Endodermal cell (in vitro differentiated cells): ENCODE measurements around the gene DOK6. TPM values are rescaled to one million over a fixed set of nuclear protein-coding genes. Genes with fewer than 3 reads are reported as not detected.

Experiments
- DNase-seq: peaks from one replicate; pipeline ENCODE4 v3.0.0-alpha.2; 2017
- H3K27ac ChIP-seq: 2 replicates; pipeline ENCODE4 v1.5.1; 2013; ENCODE audit warnings: mild to moderate bottlenecking, low read depth, low read length, moderate library complexity
- H3K27me3 ChIP-seq: 2 replicates; pipeline ENCODE4 v1.6.1; 2013; ENCODE audit warnings: mild to moderate bottlenecking, low read length, moderate library complexity; ENCODE audit not compliant: insufficient read depth, control insufficient read depth, poor library complexity, severe bottlenecking
- H3K36me3 ChIP-seq: 2 replicates; pipeline ENCODE4 v1.7.0; 2013; ENCODE audit warnings: mild to moderate bottlenecking, low read length, moderate library complexity; ENCODE audit not compliant: control insufficient read depth, insufficient read depth
- H3K4me1 ChIP-seq: one replicate; pipeline ENCODE4 v1.7.0; 2013; ENCODE audit warnings: low read length; ENCODE audit not compliant: control insufficient read depth, insufficient read depth
- H3K4me3 ChIP-seq: 2 replicates; pipeline ENCODE4 v1.5.1; 2013; ENCODE audit warnings: mild to moderate bottlenecking, low read length, moderate library complexity
- H3K9ac ChIP-seq: 2 replicates; pipeline ENCODE4 v1.6.1; 2013; ENCODE audit warnings: mild to moderate bottlenecking, low read length, moderate library complexity; ENCODE audit not compliant: poor library complexity, severe bottlenecking; ENCODE audit errors: extremely low read depth
- H3K9me3 ChIP-seq: 2 replicates; pipeline ENCODE4 v1.6.1; 2013; ENCODE audit warnings: mild to moderate bottlenecking, low read length, moderate library complexity; ENCODE audit not compliant: control insufficient read depth
- H3K27ac Mint-ChIP-seq: 2 replicates; pipeline ENCODE4 v1.8.0; 2020; ENCODE audit warnings: mixed read lengths
- H3K27me3 Mint-ChIP-seq: 2 replicates; pipeline ENCODE4 v1.8.0; 2021; ENCODE audit warnings: mild to moderate bottlenecking, mixed read lengths; ENCODE audit not compliant: insufficient read depth
- H3K36me3 Mint-ChIP-seq: 2 replicates; pipeline ENCODE4 v1.8.0; 2020; ENCODE audit warnings: low read depth, mixed read lengths
- H3K4me1 Mint-ChIP-seq: 2 replicates; pipeline ENCODE4 v1.8.0; 2020; ENCODE audit warnings: mixed read lengths
- H3K4me3 Mint-ChIP-seq: 2 replicates; pipeline ENCODE4 v1.8.0; 2020; ENCODE audit warnings: mild to moderate bottlenecking, moderate library complexity, mixed read lengths
- H3K9me3 Mint-ChIP-seq: 2 replicates; pipeline ENCODE4 v1.8.0; 2020; ENCODE audit warnings: mild to moderate bottlenecking, mixed read lengths
- WGBS, 2 experiments: methylation state at CpG; one replicate each; pipeline versions ENCODE4 v1.1.5 to v1.1.7; 2013; ENCODE audit warnings: missing lambda C conversion rate in 2 of 2, mixed read lengths in 1 of 2; ENCODE audit not compliant: insufficient coverage in 1 of 2, insufficient read length in 1 of 2; 5-methylcytosine and 5-hydroxymethylcytosine counted together
- total RNA-seq, 2 donors: library from RNA; stranded (reverse); fragmentation: NEBNext Ultra II Directional in 1 of 2; extraction: Animal tissue kit (Norgen Biotek cat#: 25700) in 1 of 2; gene quantifications; 2 replicates in 1 of 2; 3 replicates in 1 of 2; pipeline ENCODE4 v1.2.1, GENCODE V29; 2021
- TF ChIP-seq, protein P1 (sequence below): fragments of 200-600 bp; sonication (generic); conservative IDR thresholded peaks from 2 replicates; pipeline ENCODE4 v1.5.0; 2021; ENCODE audit warnings: antibody characterized with exemption, mild to moderate bottlenecking

Gene DOK6
- total RNA-seq, 2 donors from 2014 or later: 5.7 to 5.9 TPM

DNA sequence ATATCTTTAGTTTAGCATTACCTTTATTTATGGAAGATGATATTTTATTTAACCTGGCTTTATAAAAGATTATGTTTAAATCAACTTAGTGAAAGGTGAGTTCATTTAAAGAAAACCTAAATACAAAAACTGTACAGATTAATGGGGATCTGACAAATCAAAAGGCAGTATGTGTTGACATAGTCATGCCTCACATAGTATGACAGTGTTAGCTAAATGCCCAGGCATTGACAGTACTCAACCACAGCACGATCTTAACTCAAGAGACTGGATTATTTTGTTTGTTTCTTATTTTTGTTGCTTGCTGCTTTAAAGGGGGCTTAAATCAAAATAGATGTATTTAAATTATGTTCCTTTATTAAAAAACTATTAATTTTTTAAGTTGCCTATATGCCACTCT is 7.8 kb downstream of the DOK6 start:
- no peak overlapping the region for H3K27ac Mint-ChIP-seq
- Histone ChIP-seq H3K9me3 (no peaks in the 10 kb centered on the region), H3K27me3 (peaks cover 17% of the 10 kb centered on the region), H3K4me3 (no peak overlapping the region), H3K9ac (no peak overlapping the region), H3K27ac (no peak overlapping the region), H3K4me1 (no peaks in the 10 kb centered on the region), H3K36me3 (no peaks in the 10 kb centered on the region)
- no peaks in the 10 kb centered on the region for H3K36me3 Mint-ChIP-seq
- no peaks in the 10 kb centered on the region for H3K9me3 Mint-ChIP-seq
- H3K4me1 Mint-ChIP-seq: peaks cover 3% of the 10 kb centered on the region
- WGBS, 2 experiments: 78% methylated on average over 1 of the region's 1 CpG; no CpG with 5 or more reads in 1 of the 2 experiments
- no peak overlapping the region for H3K4me3 Mint-ChIP-seq
- TF ChIP-seq, protein P1, sequence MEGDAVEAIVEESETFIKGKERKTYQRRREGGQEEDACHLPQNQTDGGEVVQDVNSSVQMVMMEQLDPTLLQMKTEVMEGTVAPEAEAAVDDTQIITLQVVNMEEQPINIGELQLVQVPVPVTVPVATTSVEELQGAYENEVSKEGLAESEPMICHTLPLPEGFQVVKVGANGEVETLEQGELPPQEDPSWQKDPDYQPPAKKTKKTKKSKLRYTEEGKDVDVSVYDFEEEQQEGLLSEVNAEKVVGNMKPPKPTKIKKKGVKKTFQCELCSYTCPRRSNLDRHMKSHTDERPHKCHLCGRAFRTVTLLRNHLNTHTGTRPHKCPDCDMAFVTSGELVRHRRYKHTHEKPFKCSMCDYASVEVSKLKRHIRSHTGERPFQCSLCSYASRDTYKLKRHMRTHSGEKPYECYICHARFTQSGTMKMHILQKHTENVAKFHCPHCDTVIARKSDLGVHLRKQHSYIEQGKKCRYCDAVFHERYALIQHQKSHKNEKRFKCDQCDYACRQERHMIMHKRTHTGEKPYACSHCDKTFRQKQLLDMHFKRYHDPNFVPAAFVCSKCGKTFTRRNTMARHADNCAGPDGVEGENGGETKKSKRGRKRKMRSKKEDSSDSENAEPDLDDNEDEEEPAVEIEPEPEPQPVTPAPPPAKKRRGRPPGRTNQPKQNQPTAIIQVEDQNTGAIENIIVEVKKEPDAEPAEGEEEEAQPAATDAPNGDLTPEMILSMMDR: no peak
- H3K27me3 Mint-ChIP-seq: peaks cover 21% of the 10 kb centered on the region
- no peak for DNase-seq

DNA sequence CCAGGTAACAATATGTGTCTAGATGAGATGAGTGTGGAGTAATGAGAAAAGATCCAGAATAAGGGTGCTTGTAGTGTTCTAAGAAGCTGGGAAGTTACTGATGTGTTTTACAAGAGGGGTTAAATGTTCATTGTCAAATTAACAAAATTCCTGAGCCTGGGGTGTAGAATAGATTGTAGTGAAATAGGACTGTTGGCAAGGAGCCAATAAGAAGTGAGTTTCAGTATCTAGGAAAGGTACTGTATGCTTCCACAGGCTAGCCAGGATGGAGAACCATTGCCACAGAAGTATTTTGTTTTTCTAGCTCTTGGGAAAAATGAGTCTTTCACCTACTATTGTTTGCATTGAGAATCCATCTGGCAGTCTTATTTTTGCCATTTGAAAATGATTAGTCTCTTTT is 10.5 kb downstream of the DOK6 start:
- H3K9ac ChIP-seq: no peak overlapping the region
- H3K27me3 Mint-ChIP-seq: peaks cover 4% of the 10 kb centered on the region
- no peak overlapping the region for H3K4me3 ChIP-seq

DNA sequence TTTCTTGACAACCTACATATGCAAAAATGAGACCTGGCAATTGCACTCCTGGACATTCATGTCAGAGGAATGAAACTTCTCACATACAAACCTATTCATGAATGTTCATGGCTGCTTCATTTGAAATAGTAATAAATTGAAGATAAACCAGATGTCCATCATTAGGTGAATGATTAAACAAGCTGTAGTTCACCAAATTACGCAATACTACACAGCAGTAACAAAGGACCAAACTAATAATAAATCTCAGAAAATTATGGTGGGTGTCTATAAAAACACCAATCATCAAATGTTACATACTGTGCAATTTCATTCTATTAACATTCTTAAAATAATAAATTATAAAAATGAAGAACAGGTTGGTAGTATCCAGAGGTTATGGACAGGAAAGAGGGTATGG is 13.5 kb downstream of the DOK6 start:
- DNase-seq: no peak
- no peak overlapping the region for H3K4me3 ChIP-seq
- no peaks in the 10 kb centered on the region for H3K36me3 ChIP-seq
- H3K9me3 Mint-ChIP-seq: no peaks in the 10 kb centered on the region
- 100% methylated on average over 1 of the region's 1 CpG; no CpG with 5 or more reads in 1 of the 2 experiments for WGBS, 2 experiments
- peaks cover 2% of the 10 kb centered on the region for H3K27me3 Mint-ChIP-seq
- H3K27ac ChIP-seq: no peak overlapping the region
- H3K27me3 ChIP-seq: no peaks in the 10 kb centered on the region
- TF ChIP-seq, protein P1: no peak
- H3K4me3 Mint-ChIP-seq: no peak overlapping the region
- no peaks in the 10 kb centered on the region for H3K4me1 ChIP-seq
- H3K9ac ChIP-seq: no peak overlapping the region
- H3K9me3 ChIP-seq: no peaks in the 10 kb centered on the region
- H3K27ac Mint-ChIP-seq: no peak overlapping the region
- peaks cover 3% of the 10 kb centered on the region for H3K4me1 Mint-ChIP-seq
- H3K36me3 Mint-ChIP-seq: no peaks in the 10 kb centered on the region

More for the DNA sequence above, 10.5 kb downstream of the DOK6 start:
- Mint-ChIP-seq H3K27ac (no peak overlapping the region), H3K36me3 (no peaks in the 10 kb centered on the region), H3K4me3 (no peak overlapping the region), H3K9me3 (no peaks in the 10 kb centered on the region), H3K4me1 (peaks cover 3% of the 10 kb centered on the region)
- TF ChIP-seq, protein P1: no peak
- Histone ChIP-seq H3K4me1 (no peaks in the 10 kb centered on the region), H3K36me3 (no peaks in the 10 kb centered on the region), H3K27me3 (no peaks in the 10 kb centered on the region), H3K27ac (no peak overlapping the region), H3K9me3 (no peaks in the 10 kb centered on the region)
- DNase-seq: no peak
